NOMO-1 treated with dmso at 0.1 percent for 144 hours (cell line): ENCODE data around the gene TIMP2.
"Not testable (repeated sequence)": the region's sequence is repeated elsewhere in the genome, so short reads cannot be mapped to it uniquely, and the experiment has no call there.

Source experiments
- DNase-seq: peaks from one replicate; lab custom pipeline; 2025; ENCODE audit not compliant: unreplicated experiment; lab: John Stamatoyannopoulos, UW

TIMP2 gene

DNA sequence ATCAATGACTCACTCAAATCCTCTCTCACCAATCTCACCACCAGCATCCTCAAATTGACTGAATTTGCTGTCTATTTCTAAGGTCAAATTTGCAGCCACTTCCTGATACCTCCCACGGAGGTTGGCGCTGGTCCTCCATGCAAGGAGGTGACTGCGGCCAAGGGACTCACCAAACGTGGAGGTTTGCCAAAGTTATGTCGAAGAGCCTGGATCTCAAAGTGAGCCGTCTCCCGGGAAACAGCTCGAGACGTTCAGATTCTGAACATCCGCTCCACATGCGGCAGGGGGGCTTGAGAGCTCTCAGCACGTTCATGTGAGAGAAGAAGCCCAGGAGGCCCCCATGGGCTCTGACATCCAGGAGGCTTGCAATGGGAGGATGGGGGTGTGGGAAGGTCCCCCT, 31.9 kb upstream of the TIMP2 start:
- no peak for DNase-seq

DNA sequence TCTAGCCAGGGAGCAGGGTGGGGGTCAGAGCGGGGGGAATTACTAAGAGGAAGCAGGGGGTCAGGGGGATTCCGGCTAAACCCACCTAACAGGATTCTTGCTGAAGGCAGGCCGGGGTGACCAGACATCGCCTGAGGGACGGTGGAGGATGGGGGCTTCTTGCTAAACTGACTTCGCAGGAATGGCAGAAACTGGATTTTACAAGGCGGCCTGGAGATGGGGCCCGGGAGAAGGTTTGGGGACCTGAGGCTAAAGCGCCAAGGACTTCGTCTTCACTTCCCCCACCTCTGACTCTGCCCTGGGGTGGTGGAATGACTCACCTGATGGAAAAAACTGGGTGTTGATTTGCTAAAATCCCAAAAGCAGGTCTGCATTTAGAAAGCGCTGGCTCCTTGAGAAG, 31.1 kb upstream of the TIMP2 start:
- no peak for DNase-seq

DNA sequence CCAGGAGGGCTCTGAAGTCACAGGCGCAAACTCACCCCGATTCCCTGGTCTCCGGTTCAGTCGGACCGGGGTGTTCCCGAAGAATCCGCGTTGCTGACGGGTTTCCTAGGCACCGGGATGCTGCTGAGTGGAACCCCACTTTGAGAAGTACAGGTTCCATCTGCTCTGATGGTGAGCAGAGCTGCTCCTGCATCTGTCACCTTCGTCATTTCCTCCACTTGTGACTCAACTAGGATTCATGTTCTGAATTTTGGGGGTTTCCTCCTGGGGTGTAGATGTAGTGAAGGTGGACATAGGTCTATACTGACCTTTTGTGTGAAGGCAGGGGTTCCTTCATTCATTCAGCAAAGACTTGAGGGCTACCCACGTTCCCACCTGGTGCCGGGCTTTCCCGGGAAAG, 29.5 kb upstream of the TIMP2 start:
- DNase-seq = no peak

DNA sequence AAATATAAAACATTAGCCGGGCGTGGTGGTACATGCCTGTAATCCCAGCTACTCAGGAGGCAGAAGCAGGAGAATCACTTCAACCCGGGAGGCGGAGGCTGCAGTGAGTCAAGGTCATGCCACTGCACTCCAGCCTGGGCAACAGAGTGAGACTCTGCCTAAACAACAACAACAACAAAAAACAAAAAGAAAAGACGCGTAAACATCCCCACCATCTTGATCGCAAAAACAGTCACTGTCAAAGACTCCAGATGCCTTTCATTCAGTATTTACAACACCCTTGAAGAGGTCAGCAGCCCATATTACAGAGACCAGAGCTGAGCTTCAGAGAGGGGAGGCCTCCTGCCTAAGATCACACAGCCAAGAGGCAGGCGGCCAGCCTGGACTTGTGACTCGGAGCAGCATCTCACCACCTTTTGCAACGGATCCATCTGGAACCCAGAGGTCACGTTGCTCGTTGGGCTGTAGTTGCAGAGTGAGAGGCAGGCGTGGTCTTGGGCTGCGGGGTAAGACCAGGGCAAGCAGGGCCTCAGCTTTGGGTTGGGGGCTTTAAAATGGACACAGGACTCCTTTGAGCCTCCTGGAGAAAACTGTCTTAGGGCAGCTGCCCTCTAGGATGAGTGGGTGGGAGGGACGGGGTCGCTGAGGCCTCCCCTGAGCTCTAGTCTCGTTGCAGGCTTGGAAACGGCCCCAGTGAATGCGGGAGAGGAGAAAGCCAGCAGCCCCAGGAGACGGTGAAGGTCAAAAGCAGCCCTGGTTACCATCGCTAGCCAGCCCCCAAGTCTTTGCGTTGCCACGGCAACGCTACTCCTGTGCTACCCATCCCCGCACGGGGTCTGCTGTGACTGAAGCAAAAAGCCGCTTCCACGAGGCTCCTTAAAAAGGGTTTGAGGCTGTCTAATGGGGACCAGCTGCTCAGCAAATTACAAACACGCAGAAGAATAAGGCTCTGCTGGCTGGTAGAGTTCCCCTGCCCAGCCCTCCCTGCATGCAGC, 28.5 kb upstream of the TIMP2 start:
- DNase-seq = no peak

DNA sequence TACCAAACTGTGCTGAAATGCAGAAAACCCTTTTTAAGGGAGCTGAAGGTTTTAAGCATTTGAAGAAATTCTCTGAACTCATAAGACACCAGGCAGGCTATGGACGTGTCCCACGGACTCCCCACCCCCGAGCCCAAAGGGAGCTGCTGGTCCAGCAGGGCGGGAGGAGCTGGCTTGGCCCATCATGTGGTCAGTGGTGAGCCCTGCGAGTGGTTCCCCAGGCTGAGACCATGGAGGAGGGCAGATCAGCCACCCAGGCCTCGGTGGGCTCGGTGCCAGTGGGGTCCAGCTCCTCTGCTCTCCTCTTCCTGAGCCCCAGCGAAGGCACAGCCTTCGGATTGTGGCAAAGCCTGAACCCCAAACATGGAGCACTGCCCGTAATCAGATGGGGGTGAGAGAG, 27.5 kb upstream of the TIMP2 start:
- DNase-seq = no peak

DNA sequence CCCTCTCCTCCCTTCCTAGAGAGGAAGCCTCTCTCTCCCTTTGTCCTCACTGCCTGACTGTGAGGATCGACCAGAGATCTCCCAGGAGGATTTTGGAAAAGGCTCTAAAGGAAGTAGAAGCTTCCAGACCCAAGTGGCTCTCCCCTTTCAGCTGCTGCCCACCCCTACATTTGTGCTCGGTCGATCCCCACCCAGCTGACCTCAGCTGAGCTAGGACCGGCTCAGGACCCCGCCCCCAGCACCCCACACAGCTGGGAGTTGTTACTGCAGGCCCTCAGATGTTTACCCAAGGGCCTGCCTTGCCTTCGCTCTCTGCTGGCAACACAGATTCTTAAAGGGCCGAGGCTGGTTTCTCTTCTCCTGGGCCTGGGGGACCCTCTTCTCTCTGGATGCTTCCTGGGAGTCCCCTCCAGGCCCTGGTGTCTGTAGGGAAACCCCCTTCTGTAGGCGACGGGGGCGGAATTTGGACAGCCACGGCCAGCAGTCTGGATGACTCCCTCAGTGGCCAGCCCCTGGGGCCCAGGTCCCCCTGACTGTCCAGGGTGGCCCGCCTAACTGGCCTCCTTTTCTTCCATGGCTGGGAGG, 26.9 kb upstream of the TIMP2 start:
- DNase-seq = no peak

DNA sequence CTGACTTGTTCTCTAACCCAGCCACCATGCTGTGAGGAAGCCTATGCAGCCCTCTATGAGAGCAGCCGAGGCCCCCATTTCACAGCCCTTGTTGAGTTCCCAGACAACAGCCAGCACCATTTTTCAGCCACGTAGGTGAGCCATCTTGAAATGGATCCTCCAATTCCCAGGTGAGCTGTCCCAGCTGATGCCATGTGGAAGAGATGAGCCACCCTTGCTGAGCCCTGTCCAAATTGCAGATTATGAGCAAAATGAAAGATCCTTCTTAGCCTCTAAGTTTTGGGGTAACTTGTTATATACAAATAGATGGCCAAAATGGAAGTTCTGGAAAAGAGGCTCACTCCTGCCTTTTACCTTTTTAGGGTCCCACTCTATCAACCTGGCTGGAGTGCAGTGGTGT, 25.7 kb upstream of the TIMP2 start:
- DNase-seq = no peak

DNA sequence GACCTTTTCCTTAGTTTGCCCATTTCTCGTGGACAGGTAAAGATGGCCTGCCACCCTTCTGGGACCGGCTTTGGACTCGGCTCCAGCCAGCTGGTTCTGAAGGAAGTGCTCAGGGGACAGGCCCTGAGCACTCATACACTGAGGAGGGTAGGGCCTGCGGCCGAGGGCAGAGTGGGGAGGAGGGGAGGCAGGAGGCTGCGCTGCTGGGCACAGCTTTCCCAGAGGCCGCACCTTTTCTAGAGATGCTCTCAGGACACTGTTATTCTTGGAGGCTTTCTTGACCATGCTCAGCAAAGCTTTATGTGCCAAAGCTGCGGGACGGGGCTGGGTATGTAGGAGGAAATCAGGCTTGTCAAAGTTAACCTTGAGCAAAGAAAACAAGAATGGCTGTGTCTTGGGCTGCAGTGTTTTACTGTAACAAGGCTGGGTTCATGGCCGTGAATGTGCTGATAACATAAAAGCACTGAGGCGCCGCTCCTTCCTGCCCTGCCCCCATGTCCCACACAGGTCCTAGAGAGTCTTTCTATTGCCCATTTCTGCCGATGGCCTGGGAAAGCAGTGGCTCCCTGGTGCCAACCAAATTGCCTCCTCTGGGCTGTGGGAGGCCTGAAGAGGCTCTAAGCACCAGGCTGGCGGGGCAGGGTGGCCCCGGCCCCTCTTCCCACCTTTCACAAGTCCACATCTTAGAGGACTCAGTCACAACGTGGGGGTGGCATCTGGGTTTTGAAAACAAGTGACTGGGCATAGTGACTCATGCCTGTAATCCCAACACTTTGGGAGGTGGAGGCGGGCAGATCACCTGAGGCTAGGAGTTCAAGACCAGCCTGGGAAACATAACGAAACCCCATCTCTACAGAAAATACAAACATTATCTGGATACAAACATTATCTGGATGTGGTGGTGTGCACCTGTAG, 22.3 kb upstream of the TIMP2 start:
- DNase-seq = no peak

DNA sequence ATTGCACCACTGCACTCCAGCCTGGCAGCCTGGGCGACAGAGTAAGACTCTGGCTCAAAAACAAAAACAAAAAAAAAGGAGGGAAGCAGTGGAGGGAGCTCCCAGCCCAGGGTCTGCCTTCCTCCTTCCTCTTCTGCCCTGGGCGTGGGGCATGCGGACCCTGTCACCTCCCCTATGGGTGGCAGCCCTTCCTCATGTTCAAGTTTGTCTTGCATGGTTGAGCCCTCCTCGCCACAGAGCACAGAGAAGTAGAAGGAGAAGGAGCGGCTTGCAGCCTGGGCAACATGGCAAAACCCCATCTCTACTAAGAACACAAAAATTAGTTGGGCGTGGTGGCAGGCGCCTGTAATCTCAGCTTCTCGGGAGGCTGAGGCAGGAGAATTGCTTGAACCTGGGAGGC, 21.4 kb upstream of the TIMP2 start:
- DNase-seq = no peak

DNA sequence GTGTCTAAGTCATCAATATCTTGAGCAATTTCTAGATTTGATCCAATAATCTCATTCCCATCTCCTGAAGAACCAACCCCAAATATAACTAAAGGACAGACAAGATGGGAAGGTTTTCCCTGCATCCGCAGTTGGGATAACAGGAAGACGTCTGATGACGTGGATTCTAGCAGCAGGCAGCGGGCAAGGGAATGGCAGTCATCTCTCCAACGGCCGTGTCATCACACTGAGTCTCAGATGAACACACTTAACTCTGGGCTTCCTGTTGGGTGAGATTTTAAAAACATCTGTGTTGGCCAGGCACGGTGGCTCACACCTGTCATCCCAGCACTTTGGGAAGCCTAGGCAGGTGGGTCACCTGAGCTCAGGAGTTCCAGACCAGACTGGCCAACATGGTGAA, 20.9 kb upstream of the TIMP2 start:
- DNase-seq = no peak

DNA sequence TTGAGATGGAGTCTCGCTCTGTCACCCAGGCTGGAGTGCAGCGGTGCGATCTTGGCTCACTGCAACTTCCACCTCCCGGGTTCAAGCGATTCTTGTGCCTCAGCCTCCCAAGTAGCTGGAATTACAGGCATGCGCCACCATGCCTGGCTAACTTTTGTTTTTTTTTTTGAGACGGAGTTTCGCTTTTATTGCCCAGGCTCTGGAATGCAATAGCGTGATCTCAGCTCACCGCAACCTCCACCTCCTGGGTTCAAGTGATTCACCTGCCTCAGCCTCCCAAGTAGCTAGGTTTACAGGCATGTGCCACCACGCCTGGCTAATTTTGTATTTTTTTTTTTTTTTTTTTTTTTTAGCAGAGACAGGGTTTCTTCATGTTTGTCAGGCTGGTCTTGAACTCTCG, 20.3 kb upstream of the TIMP2 start:
- DNase-seq = not testable (repeated sequence)

DNA sequence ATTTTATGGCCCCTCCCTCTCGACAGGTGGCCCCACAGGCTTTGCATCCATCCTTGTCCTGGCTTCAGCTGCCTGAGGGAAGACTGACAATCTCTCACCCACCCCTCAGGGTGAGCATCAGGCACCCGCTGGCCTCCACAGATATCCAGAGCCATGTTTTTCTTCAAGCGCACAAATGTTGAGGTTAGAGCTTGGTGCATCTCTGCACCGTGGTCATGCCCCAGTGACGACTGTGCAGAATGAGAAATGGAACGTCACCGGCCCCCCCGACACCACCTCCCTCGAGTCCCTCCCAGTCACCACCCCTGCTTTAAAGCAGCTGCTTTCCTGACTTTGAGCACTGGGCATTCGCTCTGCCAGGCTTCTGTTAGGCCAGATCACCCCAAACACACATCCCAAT, 19.8 kb upstream of the TIMP2 start:
- DNase-seq = no peak

DNA sequence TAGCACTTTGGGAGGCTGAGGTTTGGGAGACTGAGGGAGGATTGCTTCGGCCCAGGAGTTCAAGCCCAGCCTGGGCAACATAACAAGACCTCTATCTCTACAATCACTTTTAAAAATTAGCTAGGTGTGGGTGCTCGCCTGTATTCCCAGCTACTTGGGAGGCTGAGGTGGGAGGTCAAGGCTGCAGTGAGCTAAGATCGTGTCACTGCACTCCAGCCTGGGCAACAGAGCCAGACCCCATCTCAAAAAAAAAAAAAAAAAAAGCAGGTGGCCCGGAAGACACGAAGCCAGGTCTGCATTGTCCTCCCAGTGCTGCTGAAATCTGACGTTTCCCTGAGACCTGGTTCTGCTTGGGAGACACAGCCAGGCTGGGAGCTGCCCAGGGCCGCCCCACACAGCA, 18.8 kb upstream of the TIMP2 start:
- no peak for DNase-seq

DNA sequence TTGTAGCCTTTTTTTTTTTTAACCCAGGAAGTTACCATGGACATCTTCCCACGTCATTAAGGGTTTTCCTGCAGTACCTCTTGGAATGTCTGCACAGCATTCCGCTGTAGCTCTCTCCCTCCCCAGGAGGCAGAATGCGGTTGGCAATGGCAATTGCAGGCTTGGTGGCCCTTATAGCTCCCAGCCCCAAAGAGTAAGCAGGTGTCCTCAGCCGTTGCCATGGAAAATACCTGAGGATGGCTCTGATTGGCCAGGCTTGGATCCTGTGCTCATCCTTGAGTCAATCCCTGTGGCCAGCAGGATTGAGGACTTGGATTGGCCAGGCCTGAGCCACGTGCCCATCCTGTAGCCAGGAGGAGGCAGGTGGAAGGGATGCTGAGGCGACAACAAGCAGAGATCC, 15.5 kb upstream of the TIMP2 start:
- no peak for DNase-seq

DNA sequence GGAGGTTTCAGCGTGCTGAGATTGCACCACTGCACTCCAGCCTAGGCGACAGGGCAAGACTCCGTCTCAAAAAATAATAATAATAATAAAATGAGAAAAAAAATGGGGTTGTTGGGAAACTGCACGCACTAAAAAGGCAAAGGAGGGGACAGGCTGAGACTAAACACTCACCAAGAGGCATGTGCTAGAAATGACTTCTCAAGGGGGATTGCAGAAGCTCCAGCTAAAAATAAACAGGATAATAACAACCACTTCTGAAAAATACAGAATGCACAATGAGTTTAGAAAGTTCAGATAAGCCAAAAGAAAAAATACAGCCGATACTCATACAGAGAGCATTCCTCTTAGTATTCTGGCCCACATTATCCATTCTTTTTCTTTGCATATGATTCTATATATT, 15.1 kb upstream of the TIMP2 start:
- DNase-seq = no peak

DNA sequence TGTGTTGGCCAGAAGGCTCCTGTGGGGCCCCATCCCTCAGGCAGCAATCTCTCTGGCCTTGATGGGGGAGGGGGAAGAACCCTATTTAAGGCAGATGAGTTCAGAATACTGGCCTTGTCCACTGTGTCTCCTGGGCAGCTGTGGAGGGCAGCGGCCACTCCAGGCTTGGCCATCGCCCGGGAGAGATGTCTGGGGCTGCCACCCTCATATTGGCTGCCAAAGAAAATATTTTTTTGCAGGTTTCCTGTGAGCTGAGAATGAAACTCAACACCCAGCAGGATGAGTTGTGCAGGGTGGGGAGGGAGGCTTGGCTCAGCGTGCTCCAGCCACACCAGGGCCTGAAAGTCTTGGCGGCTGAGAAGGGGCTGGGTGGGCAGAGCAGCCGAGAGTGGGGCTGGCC, 14.4 kb upstream of the TIMP2 start:
- no peak for DNase-seq

DNA sequence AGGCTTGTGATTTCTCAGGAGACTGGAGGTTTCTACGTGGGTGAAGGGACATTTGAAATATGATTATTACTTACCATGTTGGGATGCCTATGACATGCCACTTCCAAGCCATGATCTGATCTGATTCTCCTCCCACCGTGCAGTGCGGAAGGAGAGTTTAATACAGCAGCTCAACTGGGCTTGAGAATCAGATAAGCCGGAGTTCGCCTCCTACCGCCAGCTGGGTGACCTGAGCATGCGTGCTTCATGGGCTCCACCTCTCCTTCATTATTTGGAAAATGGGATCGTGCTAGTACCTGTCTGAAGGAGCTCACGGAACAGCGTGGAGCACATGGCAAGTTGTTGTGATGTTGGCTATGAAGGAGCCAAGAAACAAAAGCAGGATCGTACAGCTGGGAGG, 12.4 kb upstream of the TIMP2 start:
- DNase-seq = no peak

DNA sequence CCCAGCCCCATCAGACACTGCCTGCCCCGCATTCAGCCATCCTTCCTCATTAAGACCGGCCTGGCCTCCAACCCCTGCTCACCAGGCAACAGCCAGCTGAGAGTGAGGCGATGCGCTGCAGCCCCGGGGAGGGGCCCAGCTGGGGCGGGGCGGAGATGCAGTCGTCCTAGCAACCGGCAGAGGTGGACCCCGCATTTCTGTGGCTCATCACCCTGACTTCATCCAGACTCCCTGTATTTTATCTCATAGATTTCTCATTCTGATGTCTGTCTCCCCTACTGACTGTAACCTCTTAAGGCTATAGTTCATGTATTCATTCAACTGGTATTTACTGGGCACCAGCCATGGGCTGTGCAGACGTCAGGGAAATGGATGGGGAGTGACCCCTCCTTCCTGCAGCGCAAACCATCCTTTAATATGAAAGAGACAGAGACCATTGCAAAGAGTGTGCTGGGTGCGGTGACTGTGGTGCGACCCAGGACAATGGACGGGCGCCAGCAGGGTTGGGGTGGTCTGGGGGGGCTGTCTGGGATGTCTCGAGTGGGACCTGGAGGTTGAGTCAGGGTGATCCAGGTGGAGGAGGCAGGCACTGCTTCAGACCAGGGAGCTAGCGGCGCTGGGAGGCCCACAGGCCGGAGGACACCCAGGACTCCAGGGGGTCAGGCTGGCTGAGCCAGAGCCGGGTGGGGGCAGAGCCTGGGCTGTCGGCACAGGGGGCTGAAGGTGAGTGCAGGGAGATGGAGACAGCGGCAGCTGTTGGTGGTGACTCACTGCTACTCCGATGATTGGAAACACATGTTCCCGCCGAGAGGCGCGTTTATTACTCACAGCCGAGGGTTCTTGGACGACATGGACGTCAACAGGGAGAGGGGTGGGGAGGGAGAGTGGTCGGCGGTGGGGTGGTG, 10.5 kb upstream of the TIMP2 start:
- DNase-seq = no peak

DNA sequence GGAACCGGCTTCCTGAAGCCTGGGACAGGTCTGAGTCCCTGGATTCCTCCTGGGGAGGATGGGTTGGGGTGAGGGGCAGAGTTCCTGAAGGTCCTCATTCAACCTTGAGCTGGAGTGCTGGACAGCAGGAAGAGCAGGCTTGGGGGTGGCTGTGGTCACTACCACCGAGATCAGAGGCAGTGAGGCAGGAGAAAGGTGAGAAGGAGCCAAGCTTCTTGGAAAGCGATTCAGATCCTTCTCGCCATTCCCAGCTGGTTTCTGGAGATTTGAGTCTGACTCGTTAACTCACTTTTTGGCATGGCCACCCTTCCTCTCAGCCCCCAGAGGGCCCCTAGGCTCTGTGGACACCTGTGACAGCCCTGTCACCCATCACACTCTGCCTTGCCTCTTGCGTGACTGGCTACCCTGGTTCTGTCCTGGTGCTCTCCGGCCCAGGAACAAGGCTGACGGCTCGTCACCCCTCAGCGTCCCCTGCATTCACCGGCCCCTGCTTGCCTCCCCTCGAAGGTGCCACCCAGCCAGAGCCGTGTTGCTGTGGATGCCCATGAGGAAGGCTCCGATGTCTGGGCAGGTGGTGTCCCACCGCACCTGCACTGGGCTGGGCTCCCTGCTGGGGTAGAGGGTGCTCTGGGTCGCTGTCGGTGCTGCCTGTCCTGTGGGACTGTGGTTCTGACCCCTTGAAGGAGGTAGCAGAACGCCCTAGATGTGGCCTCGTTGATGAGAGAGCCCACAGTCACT, 9.7 kb upstream of the TIMP2 start:
- DNase-seq = no peak
